ENCODE measurements around the gene INPP4B.

Gene INPP4B

GRCh38 chr4:142112451-142112850 is 733.6 kb downstream of the INPP4B start:
- TF ChIP-seq EZH2phosphoT487 (IDR thresholded peaks at IDR 0.05; ENCODE audit: low read depth) (no peak), CTCF (IDR thresholded peaks at IDR 0.05; ENCODE audit: low read depth, low read length) (no peak)
- Histone ChIP-seq H3K4me1 (ENCODE audit: low read length) (no peaks in the 10 kb centered on the region), H3K4me3 (ENCODE audit: low read length) (no peak overlapping the region), H3K4me2 (ENCODE audit: low read length) (no peak overlapping the region), H2AFZ (ENCODE audit: low read depth, low read length) (no peak overlapping the region), H3K79me2 (ENCODE audit: low read length) (no peaks in the 10 kb centered on the region), H3K9me3 (ENCODE audit: insufficient read depth, low read length) (0 out of 2 replicates have a peak, but pooled peaks cover 3% of the 10 kb centered on the region), H3K27me3 (ENCODE audit: low read depth, low read length) (no peaks in the 10 kb centered on the region), H3K36me3 (replicated peaks; ENCODE audit: low read depth, low read length) (no peaks in the 10 kb centered on the region), H3K9ac (ENCODE audit: low read length) (no peak overlapping the region), H4K20me1 (ENCODE audit: insufficient read depth, low read length) (no peaks in the 10 kb centered on the region), H3K27ac (ENCODE audit: low read length) (no peak overlapping the region)

- H2AFZ ChIP-seq (ENCODE audit: low read depth, low read length) = no peak overlapping the region
- H3K4me2 ChIP-seq (ENCODE audit: low read length) = no peak overlapping the region
- H3K27ac ChIP-seq (ENCODE audit: low read length) = no peak overlapping the region
- H3K9ac ChIP-seq (ENCODE audit: low read length) = no peak overlapping the region
- 0 out of 2 replicates have a peak, but pooled peaks cover 3% of the 10 kb centered on the region for H3K9me3 ChIP-seq (ENCODE audit: insufficient read depth, low read length)
- TF ChIP-seq EZH2phosphoT487 (IDR thresholded peaks at IDR 0.05; ENCODE audit: low read depth) = no peak
- no peak for TF ChIP-seq CTCF (IDR thresholded peaks at IDR 0.05; ENCODE audit: low read depth, low read length)
- H4K20me1 ChIP-seq (ENCODE audit: insufficient read depth, low read length) = no peaks in the 10 kb centered on the region
- H3K36me3 ChIP-seq (replicated peaks; ENCODE audit: low read depth, low read length) = no peaks in the 10 kb centered on the region
- H3K27me3 ChIP-seq (ENCODE audit: low read depth, low read length) = no peaks in the 10 kb centered on the region
- H3K4me1 ChIP-seq (ENCODE audit: low read length) = no peaks in the 10 kb centered on the region
- no peaks in the 10 kb centered on the region for H3K79me2 ChIP-seq (ENCODE audit: low read length)
- H3K4me3 ChIP-seq (ENCODE audit: low read length) = no peak overlapping the region
Observed at GRCh38 chr4:142110136-142110535, 736.0 kb downstream of the INPP4B start.

GRCh38 chr4:142104041-142104440 is 742.1 kb downstream of the INPP4B start:
- Histone ChIP-seq H3K36me3 (replicated peaks; ENCODE audit: low read depth, low read length) (no peaks in the 10 kb centered on the region), H3K4me1 (ENCODE audit: low read length) (peaks cover 5% of the 10 kb centered on the region; the same call in 1 of the 2 replicates), H3K27ac (ENCODE audit: low read length) (no peak overlapping the region), H3K4me3 (ENCODE audit: low read length) (no peak overlapping the region), H3K27me3 (ENCODE audit: low read depth, low read length) (no peaks in the 10 kb centered on the region), H3K9me3 (ENCODE audit: insufficient read depth, low read length) (no peaks in the 10 kb centered on the region), H3K4me2 (ENCODE audit: low read length) (no peak overlapping the region), H3K79me2 (ENCODE audit: low read length) (no peaks in the 10 kb centered on the region), H4K20me1 (ENCODE audit: insufficient read depth, low read length) (no peaks in the 10 kb centered on the region), H2AFZ (ENCODE audit: low read depth, low read length) (no peak overlapping the region), H3K9ac (ENCODE audit: low read length) (no peak overlapping the region)
- TF ChIP-seq CTCF (IDR thresholded peaks at IDR 0.05; ENCODE audit: low read depth, low read length) (no peak), EZH2phosphoT487 (IDR thresholded peaks at IDR 0.05; ENCODE audit: low read depth) (no peak)

GRCh38 chr4:142101401-142101800 is 744.7 kb downstream of the INPP4B start:
- no peak overlapping the region for H3K27ac ChIP-seq (ENCODE audit: low read length)
- H3K79me2 ChIP-seq (ENCODE audit: low read length) = no peaks in the 10 kb centered on the region
- no peak overlapping the region for H3K9ac ChIP-seq (ENCODE audit: low read length)
- H3K4me3 ChIP-seq (ENCODE audit: low read length) = no peak overlapping the region
- no peaks in the 10 kb centered on the region for H4K20me1 ChIP-seq (ENCODE audit: insufficient read depth, low read length)
- no peaks in the 10 kb centered on the region for H3K36me3 ChIP-seq (replicated peaks; ENCODE audit: low read depth, low read length)
- no peak overlapping the region for H2AFZ ChIP-seq (ENCODE audit: low read depth, low read length)
- no peaks in the 10 kb centered on the region for H3K9me3 ChIP-seq (ENCODE audit: insufficient read depth, low read length)
- H3K4me1 ChIP-seq (ENCODE audit: low read length) = peaks cover 10% of the 10 kb centered on the region
- TF ChIP-seq EZH2phosphoT487 (IDR thresholded peaks at IDR 0.05; ENCODE audit: low read depth) (no peak), CTCF (IDR thresholded peaks at IDR 0.05; ENCODE audit: low read depth, low read length) (no peak)
- no peaks in the 10 kb centered on the region for H3K27me3 ChIP-seq (ENCODE audit: low read depth, low read length)
- H3K4me2 ChIP-seq (ENCODE audit: low read length) = no peak overlapping the region
